Upper lobe of left lung (tissue), 6 donors: ENCODE measurements around the gene LDB2. TPM values are rescaled to one million over a fixed set of nuclear protein-coding genes. Genes with fewer than 3 reads are reported as not detected.
"Not testable (repeated sequence)": the region's sequence is repeated elsewhere in the genome, so short reads cannot be mapped to it uniquely, and the experiment has no call there.

ENCODE experiments used
- ATAC-seq, 2 donors: fragments of 200-7000 bp; cut with Tn5 transposase; one replicate each; pipeline ENCODE4 v1.9.1; 2022; ENCODE audit warnings: mild to moderate bottlenecking in 2 of 2, moderate library complexity in 2 of 2; ENCODE audit not compliant: low FRiP score in 2 of 2
- DNase-seq, 2 donors: peaks; one replicate each; pipeline ENCODE4 v3.0.0-alpha.2; 2019 to 2020
- H3K27ac ChIP-seq, 4 donors: fragments of 200-600 bp; sonication (generic); one replicate each; pipeline ENCODE4 v1.5.1; 2016 to 2019
- H3K27me3 ChIP-seq, 4 donors: fragments of 200-600 bp; sonication (generic); one replicate each; pipeline ENCODE4 v1.5.1; 2017 to 2019
- H3K36me3 ChIP-seq, 4 donors: fragments of 200-600 bp; sonication (generic); one replicate each; pipeline ENCODE4 v1.5.1; 2016 to 2019
- H3K4me1 ChIP-seq, 4 donors: fragments of 200-600 bp; sonication (generic); one replicate each; pipeline ENCODE4 v1.5.1; 2018 to 2019
- H3K4me3 ChIP-seq, 4 donors: fragments of 200-600 bp; sonication (generic); one replicate each; pipeline ENCODE4 v1.5.1; 2017 to 2019; ENCODE audit warnings: mild to moderate bottlenecking in 2 of 4, moderate library complexity in 1 of 4
- H3K9me3 ChIP-seq, 4 donors: fragments of 200-600 bp; sonication (generic); one replicate each; pipeline ENCODE4 v1.5.1; 2018 to 2019
- EP300 ChIP-seq, 4 donors: sonication (generic); formaldehyde crosslinking; IDR thresholded peaks; one replicate each; pipeline ENCODE4 v1.5.1; 2017; ENCODE audit warnings: antibody characterized with exemption in 4 of 4, control low read depth in 2 of 4
- POLR2A ChIP-seq, 4 donors: fragments of 450-650 bp; IDR thresholded peaks; one replicate each; pipeline ENCODE4 v1.5.1; 2016 to 2017; ENCODE audit warnings: antibody characterized with exemption in 4 of 4, mild to moderate bottlenecking in 2 of 4
- POLR2AphosphoS5 ChIP-seq, 2 donors: sonication (generic); formaldehyde crosslinking; IDR thresholded peaks; one replicate each; pipeline ENCODE4 v1.5.1; 2017; ENCODE audit warnings: antibody characterized with exemption in 2 of 2
- WGBS, 2 donors: methylation state at CpG; one replicate each; pipeline ENCODE4 v1.1.5; 2017 to 2018; 5-methylcytosine and 5-hydroxymethylcytosine counted together
- total RNA-seq, 6 donors: library from RNA; depleted of rRNA in 4 of 6; stranded (reverse); fragments of >200 nt in 4 of 6; gene quantifications; one replicate each; pipeline versions ENCODE4 v1.1.0 to v1.2.1, GENCODE V29; 2016 to 2021
- TF ChIP-seq, protein P1 (sequence below), 6 experiments: fragments of 450-650 bp in 4 of 6; fragments of 200-600 bp in 2 of 6; sonication (generic) in 2 of 6; IDR thresholded peaks; one replicate each; pipeline ENCODE4 v1.5.1; 2016 to 2019; ENCODE audit warnings: antibody characterized with exemption in 6 of 6
- donor health status: DM: no; HTN: no; CAD: no; lungs with moderate emphysema.
- donor health status: DM: no; HTN: yes; CAD: no; lungs with severe emphysema.

LDB2 gene
- total RNA-seq, 6 donors from 2014 or later: 34.6 to 94.4 (median 45.9) TPM

DNA sequence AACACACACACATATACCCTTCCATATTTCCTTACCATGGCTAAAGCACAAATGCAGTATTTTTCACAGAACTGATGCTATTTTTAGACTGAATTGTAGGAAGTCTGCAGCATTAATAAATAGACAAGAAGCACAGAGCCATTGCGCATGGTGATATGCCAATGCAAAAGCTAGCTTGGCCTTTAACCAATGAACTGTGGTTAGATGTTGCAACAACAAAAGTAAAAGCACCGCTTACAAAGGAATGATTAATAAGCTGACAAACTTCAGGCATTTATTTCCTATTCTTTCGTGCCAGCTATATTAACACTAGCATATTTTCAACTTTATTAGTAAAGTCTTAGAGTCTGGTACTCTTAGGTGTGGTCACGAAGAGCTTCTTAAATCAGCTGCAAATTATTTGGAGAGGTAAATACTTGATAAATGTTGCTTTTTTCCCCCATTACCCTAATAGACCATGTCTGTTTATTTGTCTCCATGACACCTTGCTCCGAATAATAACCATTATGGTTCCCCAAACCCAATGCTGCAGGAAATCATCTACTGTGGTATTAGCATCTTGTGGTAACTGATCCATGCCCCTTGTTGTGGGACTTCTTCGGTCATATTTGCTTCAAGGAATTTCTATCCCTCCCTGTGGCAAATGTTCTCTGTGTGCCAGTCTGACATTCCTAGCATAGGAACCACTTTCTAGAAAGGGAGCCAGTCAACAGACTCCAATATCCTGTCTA is 366.0 kb downstream of the LDB2 start:
- WGBS, 2 donors: 24 to 28% methylated on average over 6 of the region's 6 CpGs
- no peaks in the 10 kb centered on the region for H3K36me3 ChIP-seq
- ATAC-seq: peak; percentile 54 to 65
- peak in 1 of 2 donors; percentile 27 for DNase-seq
- no peaks in the 10 kb centered on the region for H3K9me3 ChIP-seq
- no peak overlapping the region for H3K4me3 ChIP-seq
- no peaks in the 10 kb centered on the region for H3K27me3 ChIP-seq
- no peak for TF ChIP-seq POLR2A (IDR thresholded peaks at IDR 0.05)
- peak in 1 of 4 donors; percentile 14 for TF ChIP-seq EP300 (IDR thresholded peaks at IDR 0.05)
- peak in 1 of 2 donors; percentile 56 for TF ChIP-seq POLR2AphosphoS5 (IDR thresholded peaks at IDR 0.05)
- H3K27ac ChIP-seq: peak overlapping the region in 2 of 4 donors; percentile 2 to 42
- H3K4me1 ChIP-seq: peaks cover 14 to 30% (median 24%) of the 10 kb centered on the region in 4 donors

DNA sequence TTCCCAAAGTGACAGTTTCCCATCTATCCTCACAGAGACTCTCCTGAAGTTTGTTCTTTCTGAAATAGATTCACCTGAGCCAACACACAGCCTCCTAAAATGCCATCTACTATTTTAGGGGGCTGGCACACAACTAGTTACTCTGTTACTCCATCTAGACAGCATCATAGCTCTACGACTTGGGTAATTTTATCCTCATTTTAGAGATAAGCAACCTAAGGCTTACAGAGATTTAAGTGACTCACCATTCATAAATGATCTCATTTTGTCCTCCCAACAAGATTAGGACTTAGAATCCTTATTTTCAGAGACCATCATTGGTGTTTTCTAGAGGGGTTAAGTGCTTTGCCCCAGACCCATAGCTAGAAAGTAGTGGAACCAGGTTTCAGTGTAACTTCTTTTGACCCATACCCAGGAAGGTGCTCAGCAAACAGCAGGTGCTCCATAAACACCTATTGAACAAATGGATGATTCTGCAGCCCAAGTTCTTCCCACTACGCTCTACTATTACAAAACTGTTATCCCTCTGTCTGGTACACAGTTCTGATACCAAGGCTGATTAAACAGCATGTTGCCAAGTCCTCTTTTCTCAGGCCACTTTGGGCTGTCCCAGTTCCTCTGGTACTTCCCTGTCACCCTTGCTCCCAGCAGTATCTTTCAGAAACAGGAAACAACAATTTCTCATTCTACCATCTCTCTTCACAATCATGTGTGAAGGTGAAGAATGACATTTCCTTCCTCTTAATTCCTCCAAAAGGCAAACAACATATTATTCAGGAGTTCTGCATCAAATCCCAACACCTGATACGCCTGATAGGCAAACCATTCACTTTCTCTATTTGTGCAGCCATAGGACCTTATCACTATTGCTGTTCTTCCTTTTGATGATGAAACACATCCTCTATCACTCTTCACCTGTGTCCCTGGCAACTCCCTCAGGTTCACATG is 367.5 kb downstream of the LDB2 start:
- peak overlapping the region in 1 of 4 donors; percentile 18 for H3K27ac ChIP-seq
- no peak for TF ChIP-seq POLR2A (IDR thresholded peaks at IDR 0.05)
- TF ChIP-seq POLR2AphosphoS5 (IDR thresholded peaks at IDR 0.05): no peak
- no peak for TF ChIP-seq EP300 (IDR thresholded peaks at IDR 0.05)
- TF ChIP-seq, protein P1, sequence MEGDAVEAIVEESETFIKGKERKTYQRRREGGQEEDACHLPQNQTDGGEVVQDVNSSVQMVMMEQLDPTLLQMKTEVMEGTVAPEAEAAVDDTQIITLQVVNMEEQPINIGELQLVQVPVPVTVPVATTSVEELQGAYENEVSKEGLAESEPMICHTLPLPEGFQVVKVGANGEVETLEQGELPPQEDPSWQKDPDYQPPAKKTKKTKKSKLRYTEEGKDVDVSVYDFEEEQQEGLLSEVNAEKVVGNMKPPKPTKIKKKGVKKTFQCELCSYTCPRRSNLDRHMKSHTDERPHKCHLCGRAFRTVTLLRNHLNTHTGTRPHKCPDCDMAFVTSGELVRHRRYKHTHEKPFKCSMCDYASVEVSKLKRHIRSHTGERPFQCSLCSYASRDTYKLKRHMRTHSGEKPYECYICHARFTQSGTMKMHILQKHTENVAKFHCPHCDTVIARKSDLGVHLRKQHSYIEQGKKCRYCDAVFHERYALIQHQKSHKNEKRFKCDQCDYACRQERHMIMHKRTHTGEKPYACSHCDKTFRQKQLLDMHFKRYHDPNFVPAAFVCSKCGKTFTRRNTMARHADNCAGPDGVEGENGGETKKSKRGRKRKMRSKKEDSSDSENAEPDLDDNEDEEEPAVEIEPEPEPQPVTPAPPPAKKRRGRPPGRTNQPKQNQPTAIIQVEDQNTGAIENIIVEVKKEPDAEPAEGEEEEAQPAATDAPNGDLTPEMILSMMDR (IDR thresholded peaks at IDR 0.05): no peak
- no peaks in the 10 kb centered on the region for H3K9me3 ChIP-seq
- H3K4me1 ChIP-seq: peaks cover 14 to 30% (median 24%) of the 10 kb centered on the region in 4 donors
- WGBS, 2 donors: 39 to 57% methylated on average over 3 of the region's 3 CpGs
- H3K4me3 ChIP-seq: no peak overlapping the region
- ATAC-seq (peak in 1 of 2 donors; percentile 75), DNase-seq (no peak)
- no peaks in the 10 kb centered on the region for H3K27me3 ChIP-seq
- no peaks in the 10 kb centered on the region for H3K36me3 ChIP-seq

DNA sequence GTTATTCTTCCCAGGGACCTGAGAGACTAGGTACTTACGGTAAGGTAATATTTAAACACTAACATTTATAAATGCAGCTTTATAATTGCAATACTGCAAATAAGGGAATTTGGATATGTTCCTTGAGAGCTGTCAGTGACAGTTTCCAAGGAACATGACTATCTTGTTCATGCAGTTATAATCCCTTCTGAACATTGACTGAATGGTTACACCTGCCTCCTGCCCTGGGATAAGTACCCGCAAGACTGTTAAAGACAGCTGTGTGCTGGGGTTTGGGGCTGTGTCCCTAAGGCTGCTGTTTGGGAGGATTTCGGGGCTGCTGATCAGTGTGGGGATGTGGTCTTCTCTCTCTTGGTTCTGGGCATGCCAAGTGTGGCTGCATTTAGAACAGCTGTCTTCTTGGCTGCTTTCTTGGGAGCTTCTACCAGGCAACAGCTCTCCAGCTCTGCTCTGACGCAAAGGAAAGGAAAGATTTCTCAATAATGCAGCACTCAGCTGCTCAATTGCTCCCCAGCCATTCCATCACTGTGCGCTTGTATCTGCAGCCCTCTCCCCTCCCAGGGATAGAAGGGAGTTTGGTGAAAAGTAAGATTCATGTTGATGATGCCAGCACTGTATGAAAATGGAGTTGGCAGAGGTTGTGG is 373.4 kb downstream of the LDB2 start:
- peak overlapping the region in 1 of 4 donors; percentile 27 for H3K27ac ChIP-seq
- H3K9me3 ChIP-seq: no peaks in the 10 kb centered on the region
- H3K27me3 ChIP-seq: no peaks in the 10 kb centered on the region
- H3K4me3 ChIP-seq: no peak overlapping the region
- TF ChIP-seq POLR2A (IDR thresholded peaks at IDR 0.05) (no peak), EP300 (IDR thresholded peaks at IDR 0.05) (no peak), POLR2AphosphoS5 (IDR thresholded peaks at IDR 0.05) (peak in 1 of 2 donors; percentile 30)
- TF ChIP-seq, protein P1 (IDR thresholded peaks at IDR 0.05): no peak
- peaks cover 0 to 6% (median 4%) of the 10 kb centered on the region in 4 donors for H3K4me1 ChIP-seq
- no peaks in the 10 kb centered on the region for H3K36me3 ChIP-seq
- DNase-seq (peak in 1 of 2 donors; percentile 35), ATAC-seq (peak; percentile 72 to 76)
- WGBS, 2 donors: 67 to 77% methylated on average over 3 to 5 of the region's 5 CpGs

DNA sequence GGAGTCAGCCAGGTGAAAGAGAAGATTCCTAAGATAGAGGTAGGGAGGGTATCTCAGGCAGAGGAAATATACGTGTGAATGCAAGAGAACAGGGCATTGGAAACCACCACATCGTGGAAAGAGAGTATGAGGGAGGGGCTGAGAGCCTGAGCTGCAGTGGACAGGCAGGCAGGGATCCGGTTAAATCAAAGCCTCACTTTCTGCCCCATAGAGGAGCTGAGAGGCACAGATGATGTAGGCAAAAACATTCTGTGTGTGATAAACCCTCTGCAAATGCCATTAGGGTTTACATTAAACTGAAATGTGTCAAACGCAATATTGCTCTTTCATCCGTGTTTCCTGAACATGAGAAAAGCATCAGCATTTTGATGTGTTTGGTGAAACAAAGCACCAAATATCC is 374.0 kb downstream of the LDB2 start:
- H3K9me3 ChIP-seq: no peaks in the 10 kb centered on the region
- no peaks in the 10 kb centered on the region for H3K27me3 ChIP-seq
- ATAC-seq (no peak), DNase-seq (no peak)
- H3K4me1 ChIP-seq: peaks cover 0 to 6% (median 4%) of the 10 kb centered on the region in 4 donors
- TF ChIP-seq POLR2A (IDR thresholded peaks at IDR 0.05): no peak
- TF ChIP-seq, protein P1 (IDR thresholded peaks at IDR 0.05): no peak
- no peak for TF ChIP-seq POLR2AphosphoS5 (IDR thresholded peaks at IDR 0.05)
- no peak for TF ChIP-seq EP300 (IDR thresholded peaks at IDR 0.05)
- no peak overlapping the region for H3K4me3 ChIP-seq
- no peak overlapping the region for H3K27ac ChIP-seq
- WGBS, 2 donors: 68 to 69% methylated on average over 5 of the region's 5 CpGs
- no peaks in the 10 kb centered on the region for H3K36me3 ChIP-seq

DNA sequence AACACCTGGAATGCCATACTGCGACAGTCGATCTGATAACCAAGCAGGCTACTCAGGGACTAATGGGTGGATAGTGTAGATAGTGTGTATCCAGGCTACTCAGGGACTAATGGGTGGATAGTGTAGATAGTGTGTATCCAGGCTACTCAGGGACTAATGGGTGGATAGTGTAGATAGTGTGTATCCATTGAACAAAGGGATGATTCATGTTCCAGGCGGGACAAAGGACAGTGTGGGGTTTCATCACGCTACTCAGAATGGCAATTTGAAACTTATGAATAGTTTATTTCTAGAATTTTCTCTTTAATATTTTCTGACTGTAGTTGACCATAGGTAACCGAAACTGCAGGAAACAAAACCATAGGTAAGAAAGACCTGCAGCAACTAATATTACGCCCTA is 374.9 kb downstream of the LDB2 start:
- ATAC-seq, H3K4me3 ChIP-seq, H3K9me3 ChIP-seq, H3K27me3 ChIP-seq, H3K36me3 ChIP-seq, DNase-seq, H3K4me1 ChIP-seq, H3K27ac ChIP-seq: not testable (repeated sequence)
- whole genome bisulfite sequencing, 2 donors: 90% methylated on average over 6 of the region's 6 CpGs
